ENCODE results near the gene SMIM1.
A peak's percentile ranks its signal among the peaks of the same experiment; 100 is the strongest.

The SMIM1 gene

DNA sequence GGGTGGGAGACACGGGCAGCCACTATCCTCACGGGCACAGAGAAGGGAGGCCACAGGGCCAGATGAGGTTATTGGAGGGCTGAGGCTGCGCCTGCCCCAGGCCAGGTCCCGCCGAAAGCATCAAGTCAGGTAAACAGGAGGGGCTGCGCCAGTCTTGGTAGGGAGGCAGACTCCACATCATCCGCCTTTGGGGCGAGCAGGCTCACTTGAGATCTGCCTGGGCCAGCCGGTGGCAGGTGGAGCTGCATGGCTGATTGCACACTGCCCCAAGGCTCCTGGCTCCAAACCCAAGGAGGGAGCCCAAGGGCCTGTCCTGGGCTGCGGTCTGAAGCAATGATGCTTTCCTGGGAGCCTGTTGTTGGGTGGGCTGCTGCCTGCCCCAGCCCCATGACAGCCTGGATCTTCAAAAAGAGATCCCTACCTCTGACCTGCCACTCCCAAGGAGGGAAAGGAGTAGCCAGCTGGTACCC is 4.6 kb downstream of the SMIM1 start:
- no peak for DNase-seq (ENCODE audit: low read depth in 2 of 2)

DNA sequence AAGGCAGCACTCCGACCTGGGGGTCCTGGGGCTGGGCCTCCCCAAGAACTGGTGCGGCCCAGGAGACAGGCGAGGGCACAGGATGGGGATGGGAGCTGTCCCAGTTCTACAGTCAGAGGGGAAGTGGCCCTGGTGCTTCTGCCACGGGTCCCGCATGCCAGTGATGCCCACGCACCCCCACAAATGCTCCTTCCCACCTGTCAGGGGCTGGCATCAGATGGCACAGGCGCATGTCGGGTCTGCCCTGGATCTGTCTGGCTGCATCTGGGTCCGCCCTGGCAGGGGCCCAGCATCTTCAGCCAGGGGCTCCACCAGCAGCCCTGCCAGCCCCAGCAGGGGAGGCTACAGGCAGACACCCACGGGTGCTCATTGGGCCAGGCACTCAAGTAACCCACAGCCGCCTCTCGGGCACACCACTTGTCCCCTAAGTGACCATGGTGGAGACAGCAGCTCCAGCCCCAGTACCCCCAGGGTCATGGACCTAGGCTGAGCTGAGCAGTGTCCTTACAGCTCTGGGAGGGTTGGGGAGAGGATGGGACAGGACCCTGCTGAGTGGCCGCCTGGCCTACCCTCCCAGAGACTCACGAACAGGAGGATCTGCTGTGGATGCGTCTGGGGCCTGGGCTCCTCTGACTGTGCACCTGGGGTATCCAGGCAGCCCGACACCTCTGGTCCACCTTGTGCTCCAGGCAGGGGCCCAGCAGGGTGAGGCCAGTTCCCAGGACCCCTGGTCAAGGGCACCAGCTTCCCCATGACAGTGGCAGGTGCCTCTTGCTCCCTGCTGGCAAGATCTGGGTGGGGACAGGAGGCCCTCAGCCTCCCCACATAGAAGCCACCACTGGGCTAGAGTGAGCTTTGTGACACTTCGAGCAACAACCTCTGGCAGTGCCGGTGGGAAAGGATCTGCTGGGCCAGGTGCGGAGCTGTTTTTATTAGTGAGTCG is 5.4 kb downstream of the SMIM1 start:
- no peak for DNase-seq (ENCODE audit: low read depth in 2 of 2)

GRCh38 chr1:3778590-3779264 is 6.2 kb downstream of the SMIM1 start:
- DNase-seq (ENCODE audit: low read depth in 2 of 2), result no peak

DNA sequence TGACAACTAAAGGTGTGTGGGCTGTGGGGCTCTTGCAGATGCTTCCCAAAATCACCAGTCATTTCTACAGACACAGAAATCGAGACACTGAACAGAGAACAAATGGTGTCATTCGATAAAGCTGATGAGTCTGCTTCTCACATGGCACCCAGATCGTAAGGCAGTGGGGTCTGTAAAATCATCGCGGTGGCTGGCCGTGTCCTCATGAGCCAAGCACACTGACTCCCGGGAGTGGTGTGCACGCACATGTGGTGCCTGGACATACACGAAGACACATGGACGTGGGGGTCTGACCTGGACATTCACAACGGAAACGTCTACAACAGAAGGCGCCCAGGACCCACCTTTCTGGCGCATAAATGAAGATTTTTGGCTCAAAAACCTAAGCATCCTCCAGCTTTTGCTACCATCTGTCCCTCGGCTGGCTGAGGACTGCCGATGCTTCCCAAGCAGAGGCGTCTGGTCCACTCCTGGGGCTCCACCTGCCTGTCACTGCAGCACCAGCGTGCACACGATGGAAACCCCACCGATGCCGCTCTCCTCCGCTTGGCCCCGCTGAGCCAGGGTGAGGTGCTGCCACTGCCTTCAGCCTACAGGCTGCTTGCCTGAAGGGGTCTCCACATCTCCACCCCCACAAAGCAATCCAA is 6.8 kb downstream of the SMIM1 start:
- no peak for DNase-seq (ENCODE audit: low read depth in 2 of 2)

DNA sequence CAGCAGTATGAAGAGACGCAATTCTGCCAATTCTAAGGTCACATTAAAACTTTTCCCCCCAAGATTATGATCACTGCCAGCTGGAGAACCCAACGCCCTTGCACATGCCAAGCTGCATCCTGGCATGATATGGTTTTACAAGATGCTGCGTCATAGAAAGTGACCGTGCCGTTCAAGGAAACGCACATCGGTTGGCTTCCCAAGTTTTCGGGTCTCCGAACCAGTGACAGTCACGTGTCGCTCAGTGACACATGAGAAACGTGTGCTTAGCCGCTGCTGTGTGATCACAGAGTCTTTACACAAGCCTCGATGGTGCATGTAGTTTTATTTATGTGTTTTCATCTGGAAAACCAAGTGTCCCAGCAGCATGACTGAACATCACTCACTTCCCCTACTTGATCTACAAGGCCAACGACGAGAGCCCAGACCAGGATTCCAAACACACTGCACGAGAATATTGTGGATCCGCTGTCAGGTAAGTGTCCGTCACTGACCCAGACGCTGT is 7.4 kb downstream of the SMIM1 start:
- no peak for DNase-seq (ENCODE audit: low read depth in 2 of 2)

DNA sequence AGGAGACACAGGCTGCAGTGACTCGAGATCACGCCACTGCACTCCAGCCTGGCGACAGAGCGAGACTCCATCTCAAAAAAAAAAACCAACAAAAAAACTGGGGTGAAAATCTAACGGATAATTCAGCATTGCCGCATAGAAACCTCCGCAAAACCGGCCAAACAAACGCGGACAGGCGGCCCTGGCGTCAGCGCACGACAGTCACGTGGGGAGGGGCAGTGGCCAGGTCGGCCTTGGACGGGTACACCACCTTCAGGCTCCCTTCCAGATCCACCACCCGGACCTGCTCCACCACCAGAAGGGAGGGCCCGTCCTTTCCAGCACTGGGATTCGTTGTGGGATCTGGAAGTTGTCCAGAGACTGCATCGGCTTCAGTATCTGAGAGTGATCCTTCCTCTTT is 8.4 kb downstream of the SMIM1 start:
- no peak for DNase-seq (ENCODE audit: low read depth in 2 of 2)

DNA sequence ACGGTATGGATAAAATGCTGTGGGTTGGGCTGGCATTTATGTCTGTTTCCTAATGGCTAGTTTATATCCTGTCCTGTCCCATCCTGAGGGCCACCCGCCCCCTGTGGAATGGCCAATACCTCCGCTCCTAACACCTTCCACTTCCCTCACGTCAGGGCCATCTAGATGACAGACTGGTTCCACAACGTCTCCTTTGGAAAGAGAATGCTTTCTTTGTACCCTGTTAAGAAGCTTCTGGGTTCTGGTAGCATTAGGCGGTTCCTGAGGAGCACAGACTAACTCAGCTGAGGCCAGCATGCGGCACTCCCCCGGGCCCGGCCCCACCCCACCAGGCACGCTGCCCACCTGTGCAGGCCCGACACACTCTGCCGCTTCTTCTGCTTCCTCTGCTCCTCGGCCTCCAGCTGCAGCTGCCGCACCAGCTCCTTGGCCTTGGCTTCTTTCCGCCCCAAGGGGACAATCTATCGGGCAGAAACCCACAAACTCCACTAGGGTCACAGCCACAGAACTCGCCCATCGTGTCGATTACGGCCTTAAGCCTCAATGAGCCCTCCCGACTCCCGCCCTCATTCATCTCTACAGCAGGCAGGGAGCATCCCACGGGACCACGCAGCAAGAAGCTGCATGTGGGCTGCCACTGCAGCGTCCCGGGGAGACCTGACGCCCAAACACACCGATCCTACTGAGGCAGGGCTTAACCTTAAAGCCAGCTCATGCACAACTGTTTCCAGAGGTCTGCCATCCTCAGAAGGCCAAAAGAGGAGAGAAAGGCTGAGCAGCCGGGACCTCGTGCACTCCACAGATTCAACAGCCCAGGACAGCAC is 11.3 kb downstream of the SMIM1 start:
- DNase-seq (ENCODE audit: low read depth in 2 of 2), result no peak

GRCh38 chr1:3785045-3785444 is 12.5 kb downstream of the SMIM1 start:
- DNase-seq (ENCODE audit: low read depth in 2 of 2), result no peak

- DNase-seq (ENCODE audit: low read depth in 2 of 2), result no peak
These were observed 13.1 kb downstream of the SMIM1 start for GRCh38 chr1:3785456-3786157.

GRCh38 chr1:3786468-3787348 is 14.2 kb downstream of the SMIM1 start:
- DNase-seq (ENCODE audit: low read depth in 2 of 2), result no peak

- peak in 1 of 2 donors; percentile 49 for DNase-seq (ENCODE audit: low read depth in 2 of 2)
These were observed 14.8 kb downstream of the SMIM1 start for GRCh38 chr1:3787349-3787715.

GRCh38 chr1:3787745-3788605 is 15.4 kb downstream of the SMIM1 start:
- no peak for DNase-seq (ENCODE audit: low read depth in 2 of 2)

DNA sequence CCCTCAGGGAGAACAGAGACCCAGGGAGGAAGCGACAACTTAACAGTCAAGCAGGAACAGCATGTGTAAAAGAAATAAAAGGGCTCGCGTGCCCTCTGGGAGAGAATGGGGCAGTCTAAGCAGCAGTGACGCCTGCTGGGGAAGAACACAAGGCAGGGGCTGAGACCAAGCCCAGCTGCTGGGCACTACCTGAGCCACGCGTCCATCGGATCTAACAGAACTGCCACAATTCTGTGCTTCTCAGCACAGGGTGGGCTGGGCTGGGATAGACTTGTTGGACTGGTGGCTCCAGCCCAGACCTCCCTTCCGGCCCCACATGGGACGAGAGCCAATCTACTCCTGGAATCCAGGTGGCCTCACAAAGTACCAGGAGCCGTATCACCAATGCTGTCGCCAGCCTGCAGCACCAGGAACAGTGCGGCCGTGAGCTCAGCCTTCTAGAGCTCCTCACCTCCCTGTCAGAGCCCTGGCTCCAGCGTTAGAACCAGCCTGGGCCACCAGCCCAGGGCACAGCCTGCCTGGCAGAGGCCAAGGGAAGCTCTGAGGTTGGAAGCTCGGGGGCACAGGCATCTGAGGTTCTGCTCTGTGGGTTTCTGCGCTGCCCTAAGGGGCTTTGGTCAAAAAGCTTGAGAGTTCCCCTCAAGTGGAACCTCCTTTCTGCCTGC is 16.3 kb downstream of the SMIM1 start:
- DNase-seq (ENCODE audit: low read depth in 2 of 2), result no peak

DNA sequence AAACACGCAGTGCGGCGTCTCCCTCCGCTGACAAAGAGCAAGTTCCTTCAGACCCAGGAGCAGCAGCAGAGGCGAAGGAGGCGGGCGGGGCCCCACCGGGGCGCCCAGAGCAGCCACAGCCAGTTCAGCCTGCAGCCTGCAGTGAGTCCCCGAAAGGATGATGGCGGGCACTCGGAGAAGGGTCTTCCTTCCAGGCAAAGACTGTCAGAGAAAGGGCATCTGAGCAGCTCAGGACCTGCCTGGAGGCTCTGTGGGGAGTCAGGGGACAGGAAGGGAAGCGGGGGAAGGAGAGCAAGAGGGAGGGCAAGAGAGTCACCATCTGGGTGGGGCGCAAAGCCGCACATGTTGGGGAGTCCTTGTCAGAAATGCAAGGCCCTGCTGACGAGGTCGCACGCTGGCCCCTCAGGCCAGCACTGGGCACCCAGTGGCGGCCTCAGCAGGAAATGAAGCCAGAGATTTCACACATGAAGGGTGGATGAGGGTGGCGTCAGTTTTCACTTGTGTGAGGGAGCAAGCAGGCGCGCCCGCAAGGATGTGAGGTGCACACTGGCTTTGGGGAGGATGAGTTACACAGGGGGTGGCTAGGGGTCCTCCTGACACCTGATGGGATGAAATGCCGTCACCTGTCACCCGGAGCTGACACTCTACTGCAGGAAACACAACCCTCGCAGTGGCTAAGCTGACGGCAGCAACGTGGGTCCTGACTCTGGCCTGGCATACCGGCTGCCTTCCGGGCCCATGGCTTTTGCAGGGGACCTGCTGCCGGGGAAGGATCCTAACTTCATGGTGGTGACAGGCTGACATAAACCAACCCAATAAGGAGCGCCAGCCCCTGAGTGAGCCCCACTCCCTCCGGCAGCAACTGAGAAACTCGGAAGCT is 17.1 kb downstream of the SMIM1 start:
- no peak for DNase-seq (ENCODE audit: low read depth in 2 of 2)

DNA sequence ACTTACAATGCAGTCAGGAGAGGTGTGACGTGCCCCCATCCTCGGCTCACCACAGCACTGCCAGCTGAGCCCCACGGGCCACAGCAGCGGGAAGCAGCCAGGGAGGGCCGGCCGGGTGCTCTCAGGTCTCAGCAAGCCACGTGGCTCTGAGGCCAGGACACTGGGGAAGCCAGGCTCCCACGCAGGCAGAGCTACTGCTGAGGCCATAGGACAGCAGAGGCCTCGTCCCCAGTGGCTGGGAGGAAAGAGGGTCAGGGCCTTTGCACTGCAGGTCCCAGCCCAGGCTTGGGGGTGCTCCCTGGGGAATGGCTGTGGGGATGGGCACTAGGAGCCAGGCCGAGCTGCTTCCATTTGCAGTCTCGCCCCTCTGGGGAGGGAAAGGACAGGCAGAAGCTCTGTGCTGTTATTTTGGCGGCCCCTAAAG is 18.0 kb downstream of the SMIM1 start:
- no peak for DNase-seq (ENCODE audit: low read depth in 2 of 2)

GRCh38 chr1:3790952-3791351 is 18.4 kb downstream of the SMIM1 start:
- DNase-seq (ENCODE audit: low read depth in 2 of 2), result no peak

All from stimulated activated CD4-positive, alpha-beta T cell treated with anti-CD3 and anti-CD28 coated beads, Interleukin-15, amount 100 ng/mL, for 48 hours (primary cell).